LNCAP (cell line): ENCODE results near the gene NELL2.

Experiments used
- TF ChIP-seq, protein P1 (sequence below): fragments of 450-650 bp; IDR thresholded peaks from 2 replicates; pipeline ENCODE4 v1.5.1; 2017; ENCODE audit warnings: mild to moderate bottlenecking

NELL2 gene

DNA sequence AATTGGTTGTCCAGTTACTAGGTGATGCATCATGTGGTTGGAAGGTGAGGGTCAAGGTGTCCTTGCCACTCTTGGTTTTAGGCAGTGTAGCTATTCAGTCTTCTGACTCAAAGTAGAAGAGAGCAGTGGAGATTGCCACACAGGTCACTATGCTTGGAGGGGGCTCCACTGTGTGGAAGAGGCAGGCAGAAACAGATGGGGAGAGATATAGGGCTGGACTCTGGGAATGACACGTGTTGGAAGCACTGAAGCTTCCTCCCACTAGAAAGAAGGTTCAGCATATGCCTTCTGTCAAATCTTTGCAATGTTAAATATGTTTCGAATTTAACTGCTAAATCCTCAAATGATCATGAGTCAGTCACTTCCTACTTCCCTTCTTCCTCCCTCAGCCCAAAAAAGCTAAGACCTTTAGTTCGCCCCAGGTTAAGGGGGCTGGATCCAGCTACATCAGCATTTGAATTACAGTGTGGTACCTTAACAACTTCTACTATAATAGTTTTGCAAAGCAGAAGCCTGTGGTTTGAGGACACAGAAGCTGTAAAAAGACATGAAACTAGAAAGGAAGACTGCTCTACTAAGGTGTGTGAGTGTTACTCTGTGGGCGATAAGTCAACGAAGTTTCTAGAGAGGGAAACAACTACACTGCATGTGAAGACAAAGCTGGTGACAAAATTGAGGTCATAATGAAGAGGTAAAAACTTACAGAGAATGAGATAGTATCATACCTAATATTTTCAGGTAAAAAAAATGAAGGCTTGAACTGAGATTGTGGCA, 228.0 kb downstream of the NELL2 start:
- TF ChIP-seq, protein P1, sequence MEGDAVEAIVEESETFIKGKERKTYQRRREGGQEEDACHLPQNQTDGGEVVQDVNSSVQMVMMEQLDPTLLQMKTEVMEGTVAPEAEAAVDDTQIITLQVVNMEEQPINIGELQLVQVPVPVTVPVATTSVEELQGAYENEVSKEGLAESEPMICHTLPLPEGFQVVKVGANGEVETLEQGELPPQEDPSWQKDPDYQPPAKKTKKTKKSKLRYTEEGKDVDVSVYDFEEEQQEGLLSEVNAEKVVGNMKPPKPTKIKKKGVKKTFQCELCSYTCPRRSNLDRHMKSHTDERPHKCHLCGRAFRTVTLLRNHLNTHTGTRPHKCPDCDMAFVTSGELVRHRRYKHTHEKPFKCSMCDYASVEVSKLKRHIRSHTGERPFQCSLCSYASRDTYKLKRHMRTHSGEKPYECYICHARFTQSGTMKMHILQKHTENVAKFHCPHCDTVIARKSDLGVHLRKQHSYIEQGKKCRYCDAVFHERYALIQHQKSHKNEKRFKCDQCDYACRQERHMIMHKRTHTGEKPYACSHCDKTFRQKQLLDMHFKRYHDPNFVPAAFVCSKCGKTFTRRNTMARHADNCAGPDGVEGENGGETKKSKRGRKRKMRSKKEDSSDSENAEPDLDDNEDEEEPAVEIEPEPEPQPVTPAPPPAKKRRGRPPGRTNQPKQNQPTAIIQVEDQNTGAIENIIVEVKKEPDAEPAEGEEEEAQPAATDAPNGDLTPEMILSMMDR = no peak

DNA sequence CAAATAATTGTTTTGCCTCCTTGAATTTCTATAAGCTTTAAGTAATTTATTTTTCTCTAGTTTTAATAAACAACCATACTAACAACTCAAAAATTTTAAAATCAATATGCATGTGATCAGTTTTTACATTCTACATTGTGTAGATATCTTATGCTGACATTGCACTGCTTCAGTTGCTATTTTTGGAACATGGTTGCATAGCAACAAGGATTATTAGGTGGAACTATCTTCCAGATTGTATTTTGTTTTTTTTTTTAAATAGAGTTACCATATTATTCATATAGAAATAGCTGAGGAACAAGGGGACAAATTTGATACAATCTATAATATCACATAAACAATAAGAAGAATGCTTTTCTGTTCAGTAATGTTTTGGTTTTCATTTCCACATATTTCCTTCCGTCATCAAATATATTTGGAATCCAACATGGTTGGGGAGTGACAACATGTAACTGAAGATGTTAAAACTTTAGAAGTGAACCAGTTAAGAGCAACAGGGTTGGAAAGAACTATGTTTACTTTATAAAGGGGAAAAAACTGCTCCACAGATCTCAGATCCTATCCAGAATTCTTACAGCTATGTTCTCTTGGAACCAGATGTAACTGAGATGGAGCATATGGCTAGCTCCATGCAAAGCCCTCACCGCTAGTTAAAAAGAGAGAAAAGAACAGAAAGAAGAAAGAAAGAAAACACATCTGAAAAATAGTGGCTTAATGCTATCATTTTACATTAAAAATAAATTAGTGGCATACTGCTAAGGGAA, 235.5 kb downstream of the NELL2 start:
- TF ChIP-seq, protein P1 = no peak

DNA sequence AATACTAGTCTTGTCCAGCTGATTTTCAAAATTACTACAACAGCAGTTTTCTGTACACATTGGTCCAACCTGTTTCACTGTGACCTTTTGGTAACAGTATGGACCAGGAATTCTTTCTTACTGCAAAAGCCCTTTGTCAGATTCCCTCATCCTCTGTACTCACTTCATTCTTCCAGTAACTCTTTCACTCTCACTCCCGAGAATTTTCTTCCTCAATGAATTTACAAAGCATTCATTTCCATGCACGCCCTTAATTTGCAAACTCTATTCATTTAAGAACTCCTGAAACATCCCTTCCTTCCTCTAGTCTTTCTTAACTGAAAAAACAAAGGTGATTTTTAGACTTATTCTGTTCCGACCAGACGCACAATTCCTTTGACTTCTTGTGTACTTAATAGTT, 238.2 kb downstream of the NELL2 start:
- TF ChIP-seq, protein P1 = no peak

DNA sequence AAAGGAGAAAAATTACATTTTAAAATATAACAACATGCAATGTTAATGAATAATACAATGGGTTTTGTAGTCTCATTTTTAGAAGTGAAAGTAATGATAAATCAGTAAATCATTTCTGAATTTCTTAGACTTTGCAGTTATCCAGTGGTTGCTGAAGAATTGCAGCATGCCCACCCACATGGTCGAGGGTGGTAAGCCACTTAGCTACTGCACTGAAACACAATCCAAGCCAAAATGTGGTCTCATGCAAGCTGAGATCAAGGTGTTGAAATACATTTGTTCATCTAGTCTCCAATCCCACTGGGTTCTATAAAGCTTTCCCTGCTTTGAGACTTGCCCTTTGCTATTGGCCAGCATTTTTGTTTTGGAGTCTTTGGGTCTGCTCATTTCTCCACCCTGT, 247.9 kb downstream of the NELL2 start:
- TF ChIP-seq, protein P1 = no peak

DNA sequence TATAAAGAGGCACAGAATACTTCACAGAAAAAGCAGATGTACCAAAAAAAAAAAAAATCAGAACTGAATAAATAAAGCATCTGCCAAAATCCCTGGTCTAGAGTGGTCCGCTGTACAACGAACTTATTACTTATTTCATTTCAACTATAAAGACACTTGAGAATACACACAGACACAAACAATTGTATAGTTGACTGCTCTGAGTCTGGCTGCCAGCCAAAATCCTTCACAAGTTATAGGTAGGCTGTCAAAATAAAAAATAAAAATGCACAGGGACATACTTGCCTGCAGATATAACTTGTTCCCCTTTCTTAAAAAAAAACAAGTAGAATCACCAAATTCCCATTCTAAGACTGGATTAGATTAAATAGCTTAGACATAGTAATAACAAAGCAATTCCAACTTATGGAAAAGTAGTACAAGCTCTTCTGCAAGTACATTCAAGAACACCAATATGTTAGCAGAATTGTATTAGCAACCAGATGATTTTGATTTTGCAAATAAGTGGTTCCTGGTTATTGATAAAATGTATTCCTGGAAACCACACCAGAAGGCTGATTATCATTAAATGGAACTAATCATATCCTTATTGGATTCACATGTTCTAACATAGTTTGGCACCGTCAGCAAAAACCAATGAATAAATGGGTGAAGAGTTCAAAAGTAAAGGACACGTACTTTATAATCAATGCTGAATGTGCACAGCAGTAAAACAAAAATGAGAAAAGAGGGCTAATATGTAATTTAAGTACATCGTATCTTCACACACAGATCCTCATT, 248.5 kb downstream of the NELL2 start:
- TF ChIP-seq, protein P1 = no peak

DNA sequence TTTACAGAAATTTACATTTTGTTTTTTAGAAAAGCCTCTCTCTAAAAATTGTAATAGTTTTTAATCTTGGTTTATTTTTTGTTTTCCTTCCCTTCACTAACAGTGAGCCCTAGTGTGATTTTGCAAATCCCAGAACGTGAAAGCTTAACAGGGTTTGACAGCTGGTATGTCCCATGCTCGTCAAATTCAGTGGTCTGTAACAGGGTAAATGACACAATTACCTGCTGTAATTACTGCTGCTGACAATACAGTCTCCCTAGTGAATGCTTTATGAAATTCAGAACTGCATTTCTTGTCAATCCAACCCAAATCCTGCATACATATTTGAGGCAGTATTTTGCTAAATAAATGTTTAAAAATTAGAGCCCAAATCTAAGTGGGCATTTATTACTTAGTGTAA, 249.2 kb downstream of the NELL2 start:
- TF ChIP-seq, protein P1 = no peak

DNA sequence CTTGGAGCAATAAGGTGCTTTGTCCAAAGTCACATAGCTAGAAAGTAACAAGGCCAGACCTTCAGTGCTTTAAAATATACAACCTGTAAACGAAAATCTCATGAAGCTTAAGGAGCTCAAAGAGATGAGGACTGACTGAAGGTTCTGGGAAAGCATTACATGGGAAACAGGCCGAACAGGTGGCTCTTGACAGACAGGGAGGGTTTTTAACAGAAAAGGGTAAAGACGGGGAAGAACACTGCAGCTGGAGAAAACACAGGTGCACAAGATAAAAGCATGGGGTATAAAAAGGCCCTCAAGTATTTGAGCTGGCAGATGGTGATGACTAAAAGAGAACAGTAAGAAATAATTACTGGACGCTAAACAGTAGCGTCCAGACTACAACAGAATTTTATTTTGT, 257.2 kb downstream of the NELL2 start:
- TF ChIP-seq, protein P1 = no peak
